Central memory CD4-positive, alpha-beta T cell (primary cell): ENCODE data around the gene WASF3.
"Not testable (repeated sequence)": the region's sequence is repeated elsewhere in the genome, so short reads cannot be mapped to it uniquely, and the experiment has no call there.

Experiments used
- DNase-seq: peaks from one replicate; pipeline ENCODE4 v3.0.0; 2022

Gene WASF3

GRCh38 chr13:26721251-26722121 is 164.0 kb downstream of the WASF3 start:
- DNase-seq = peak; percentile 40

GRCh38 chr13:26722321-26722720 is 164.8 kb downstream of the WASF3 start:
- DNase-seq = no peak

- not testable (repeated sequence) for DNase-seq
These were observed 166.1 kb downstream of the WASF3 start for GRCh38 chr13:26723620-26724019.

- DNase-seq = no peak
These were observed 169.2 kb downstream of the WASF3 start for GRCh38 chr13:26726684-26727083.

- no peak for DNase-seq
These were observed 169.6 kb downstream of the WASF3 start for GRCh38 chr13:26727122-26727521.

GRCh38 chr13:26727633-26728032 is 170.2 kb downstream of the WASF3 start:
- no peak for DNase-seq

GRCh38 chr13:26735677-26736076 is 178.2 kb downstream of the WASF3 start:
- DNase-seq = no peak
